OCI-LY7 (cell line): ENCODE data around the gene LCP1.

Experiments used
- EZH2phosphoT487 ChIP-seq: fragments of 200-600 bp; sonication (generic); IDR thresholded peaks from 2 replicates; pipeline ENCODE4 v1.6.1; 2018; ENCODE audit warnings: low read depth, borderline replicate concordance, mild to moderate bottlenecking, mixed run types, antibody characterized with exemption, low read length, moderate library complexity, mixed read lengths
- TF ChIP-seq, protein P1 (sequence below): fragments of 200-600 bp; sonication (generic); conservative IDR thresholded peaks from 2 replicates; pipeline ENCODE4 v1.5.1; 2014; ENCODE audit warnings: mild to moderate bottlenecking, antibody characterized with exemption, low read length, moderate library complexity, mixed read lengths

DNA sequence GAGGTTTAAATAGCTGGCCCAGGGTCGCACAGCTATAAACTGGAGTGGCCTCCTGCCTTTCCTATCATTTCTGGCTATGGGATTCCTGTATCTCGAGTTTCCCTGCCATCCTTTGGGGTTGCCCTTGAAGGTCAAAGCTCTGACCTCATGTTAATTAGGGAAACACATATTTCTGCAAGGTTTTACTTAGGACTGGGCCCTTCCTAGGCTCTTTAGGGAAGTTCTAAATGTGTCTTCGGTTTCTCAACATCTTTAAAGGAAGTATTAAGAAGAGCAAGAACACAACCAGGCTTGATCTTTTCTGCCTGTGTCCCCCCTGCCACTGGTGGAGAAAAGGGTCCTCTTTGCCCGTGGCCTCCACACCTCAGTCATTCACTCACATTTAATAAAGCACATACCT, 10.8 kb downstream of the LCP1 start:
- TF ChIP-seq, protein P1, sequence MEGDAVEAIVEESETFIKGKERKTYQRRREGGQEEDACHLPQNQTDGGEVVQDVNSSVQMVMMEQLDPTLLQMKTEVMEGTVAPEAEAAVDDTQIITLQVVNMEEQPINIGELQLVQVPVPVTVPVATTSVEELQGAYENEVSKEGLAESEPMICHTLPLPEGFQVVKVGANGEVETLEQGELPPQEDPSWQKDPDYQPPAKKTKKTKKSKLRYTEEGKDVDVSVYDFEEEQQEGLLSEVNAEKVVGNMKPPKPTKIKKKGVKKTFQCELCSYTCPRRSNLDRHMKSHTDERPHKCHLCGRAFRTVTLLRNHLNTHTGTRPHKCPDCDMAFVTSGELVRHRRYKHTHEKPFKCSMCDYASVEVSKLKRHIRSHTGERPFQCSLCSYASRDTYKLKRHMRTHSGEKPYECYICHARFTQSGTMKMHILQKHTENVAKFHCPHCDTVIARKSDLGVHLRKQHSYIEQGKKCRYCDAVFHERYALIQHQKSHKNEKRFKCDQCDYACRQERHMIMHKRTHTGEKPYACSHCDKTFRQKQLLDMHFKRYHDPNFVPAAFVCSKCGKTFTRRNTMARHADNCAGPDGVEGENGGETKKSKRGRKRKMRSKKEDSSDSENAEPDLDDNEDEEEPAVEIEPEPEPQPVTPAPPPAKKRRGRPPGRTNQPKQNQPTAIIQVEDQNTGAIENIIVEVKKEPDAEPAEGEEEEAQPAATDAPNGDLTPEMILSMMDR = no peak
- no peak for TF ChIP-seq EZH2phosphoT487
